Brain microvascular endothelial cell (primary cell): ENCODE results near the gene INPP5F.

Experiments used
- DNase-seq: peaks from one replicate; pipeline ENCODE4 v3.0.0-alpha.2; 2020
- H3K27ac ChIP-seq: fragments of 250-450 bp; sonication (Bioruptor Pico); 2 replicates; pipeline ENCODE4 v1.5.1; 2020; ENCODE audit warnings: mild to moderate bottlenecking, moderate library complexity
- H3K27me3 ChIP-seq: fragments of 250-450 bp; sonication (Bioruptor Pico); replicated peaks from 2 replicates; pipeline ENCODE4 v1.5.1; 2020; ENCODE audit warnings: mild to moderate bottlenecking
- H3K36me3 ChIP-seq: fragments of 250-450 bp; sonication (Bioruptor Pico); replicated peaks from 2 replicates; pipeline ENCODE4 v1.5.1; 2020; ENCODE audit warnings: mild to moderate bottlenecking
- H3K4me3 ChIP-seq: 2 replicates; pipeline ENCODE4 v1.5.1; 2011; ENCODE audit warnings: low read depth, mild to moderate bottlenecking, control low read depth, low read length, moderate library complexity
- in situ Hi-C: cut with HindIII; loops from 2 replicates; pipeline ENCODE4 v1.10.0; 2017; ENCODE audit warnings: low sequenced_read_pairs, low pct_ligation_motif_present
- TF ChIP-seq, protein P1 (sequence below): IDR thresholded peaks from 2 replicates; pipeline ENCODE4 v1.5.1; 2011; ENCODE audit warnings: low read depth, mild to moderate bottlenecking, moderate library complexity, low read length, control low read depth, inconsistent platforms; ENCODE audit errors: missing control alignments

INPP5F gene

DNA sequence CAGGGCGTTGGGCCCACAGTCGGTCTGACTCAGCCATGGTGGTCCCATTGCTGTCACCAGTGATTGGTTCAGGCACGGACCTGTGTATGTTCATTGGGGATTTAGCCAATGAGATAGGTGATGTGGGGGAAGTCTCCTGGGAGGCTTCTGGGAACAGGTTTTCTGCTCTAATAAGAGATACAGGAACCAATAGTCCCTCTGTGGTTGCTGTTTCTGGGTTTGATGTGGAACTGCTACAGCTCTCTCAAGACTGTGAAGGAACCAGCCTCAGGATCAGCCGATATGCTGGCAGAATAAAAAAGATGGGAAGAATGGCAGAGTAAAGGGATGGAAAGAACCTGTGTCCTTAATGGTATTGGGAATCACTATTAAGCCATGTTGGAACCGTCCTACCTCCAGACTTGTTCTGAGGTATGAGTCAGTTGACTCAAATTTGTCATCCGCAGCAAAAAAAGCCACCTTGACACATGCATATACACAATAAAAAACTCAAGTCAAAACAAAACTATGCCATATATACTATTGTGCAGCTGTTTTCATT is 76.2 kb downstream of the INPP5F start:
- no peak for DNase-seq
- TF ChIP-seq, protein P1, sequence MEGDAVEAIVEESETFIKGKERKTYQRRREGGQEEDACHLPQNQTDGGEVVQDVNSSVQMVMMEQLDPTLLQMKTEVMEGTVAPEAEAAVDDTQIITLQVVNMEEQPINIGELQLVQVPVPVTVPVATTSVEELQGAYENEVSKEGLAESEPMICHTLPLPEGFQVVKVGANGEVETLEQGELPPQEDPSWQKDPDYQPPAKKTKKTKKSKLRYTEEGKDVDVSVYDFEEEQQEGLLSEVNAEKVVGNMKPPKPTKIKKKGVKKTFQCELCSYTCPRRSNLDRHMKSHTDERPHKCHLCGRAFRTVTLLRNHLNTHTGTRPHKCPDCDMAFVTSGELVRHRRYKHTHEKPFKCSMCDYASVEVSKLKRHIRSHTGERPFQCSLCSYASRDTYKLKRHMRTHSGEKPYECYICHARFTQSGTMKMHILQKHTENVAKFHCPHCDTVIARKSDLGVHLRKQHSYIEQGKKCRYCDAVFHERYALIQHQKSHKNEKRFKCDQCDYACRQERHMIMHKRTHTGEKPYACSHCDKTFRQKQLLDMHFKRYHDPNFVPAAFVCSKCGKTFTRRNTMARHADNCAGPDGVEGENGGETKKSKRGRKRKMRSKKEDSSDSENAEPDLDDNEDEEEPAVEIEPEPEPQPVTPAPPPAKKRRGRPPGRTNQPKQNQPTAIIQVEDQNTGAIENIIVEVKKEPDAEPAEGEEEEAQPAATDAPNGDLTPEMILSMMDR: no peak
- no peaks in the 10 kb centered on the region for H3K27me3 ChIP-seq
- H3K4me3 ChIP-seq: no peak overlapping the region
- H3K36me3 ChIP-seq: no peaks in the 10 kb centered on the region
- in situ Hi-C loops: no loop called here
- H3K27ac ChIP-seq: no peak overlapping the region

DNA sequence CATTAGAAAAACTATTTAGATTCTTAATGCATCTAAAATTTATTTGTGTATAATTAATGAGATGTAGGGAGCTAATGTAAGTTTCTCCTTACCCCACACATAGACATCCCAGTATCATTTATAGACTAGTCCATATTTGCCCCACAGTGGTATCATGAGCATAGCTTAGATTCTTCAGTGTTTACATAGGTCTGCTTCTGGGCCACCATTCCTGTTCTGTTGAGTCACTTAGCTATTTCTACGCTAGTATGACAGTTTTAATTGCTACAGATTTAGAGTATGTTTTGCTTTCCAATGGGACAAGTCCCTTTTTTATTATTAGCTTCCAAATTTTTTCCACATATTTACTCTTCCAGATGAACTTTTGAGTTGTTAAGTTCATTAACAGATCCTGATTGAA is 77.4 kb downstream of the INPP5F start:
- Histone ChIP-seq H3K4me3 (no peak overlapping the region), H3K36me3 (no peaks in the 10 kb centered on the region), H3K27me3 (no peaks in the 10 kb centered on the region), H3K27ac (peak overlapping the region; percentile 23)
- peak; percentile 61 for DNase-seq
- in situ Hi-C loops: no loop called here
- TF ChIP-seq, protein P1: no peak

DNA sequence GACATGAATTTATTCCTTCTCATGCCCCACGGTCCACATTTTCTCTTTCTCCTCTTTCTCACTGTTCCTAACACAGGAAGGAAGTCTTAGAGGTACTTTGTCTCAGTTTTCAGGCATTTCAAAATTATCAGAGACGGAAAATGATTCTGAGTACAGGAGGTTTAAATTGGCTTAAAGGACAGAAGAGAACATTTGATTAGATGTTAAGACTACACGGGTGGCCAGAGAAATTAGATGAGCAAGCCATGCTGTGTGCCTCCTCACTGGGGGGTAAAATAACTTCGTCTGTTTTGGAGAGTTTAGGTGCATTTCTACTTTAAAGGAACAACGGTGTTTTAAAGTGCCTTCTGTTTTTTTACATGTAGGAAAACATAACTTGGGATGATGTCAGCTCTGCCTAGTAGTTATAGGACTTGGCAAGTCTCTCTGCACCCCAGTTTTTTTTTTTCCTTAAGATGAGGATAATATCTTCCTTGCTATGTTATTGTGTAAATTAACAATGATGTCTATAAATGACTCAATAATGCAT is 79.9 kb downstream of the INPP5F start:
- DNase-seq: no peak
- H3K4me3 ChIP-seq: no peak overlapping the region
- no peaks in the 10 kb centered on the region for H3K36me3 ChIP-seq
- H3K27me3 ChIP-seq: no peaks in the 10 kb centered on the region
- no peak overlapping the region for H3K27ac ChIP-seq
- in situ Hi-C loops: no loop called here
- TF ChIP-seq, protein P1: no peak

DNA sequence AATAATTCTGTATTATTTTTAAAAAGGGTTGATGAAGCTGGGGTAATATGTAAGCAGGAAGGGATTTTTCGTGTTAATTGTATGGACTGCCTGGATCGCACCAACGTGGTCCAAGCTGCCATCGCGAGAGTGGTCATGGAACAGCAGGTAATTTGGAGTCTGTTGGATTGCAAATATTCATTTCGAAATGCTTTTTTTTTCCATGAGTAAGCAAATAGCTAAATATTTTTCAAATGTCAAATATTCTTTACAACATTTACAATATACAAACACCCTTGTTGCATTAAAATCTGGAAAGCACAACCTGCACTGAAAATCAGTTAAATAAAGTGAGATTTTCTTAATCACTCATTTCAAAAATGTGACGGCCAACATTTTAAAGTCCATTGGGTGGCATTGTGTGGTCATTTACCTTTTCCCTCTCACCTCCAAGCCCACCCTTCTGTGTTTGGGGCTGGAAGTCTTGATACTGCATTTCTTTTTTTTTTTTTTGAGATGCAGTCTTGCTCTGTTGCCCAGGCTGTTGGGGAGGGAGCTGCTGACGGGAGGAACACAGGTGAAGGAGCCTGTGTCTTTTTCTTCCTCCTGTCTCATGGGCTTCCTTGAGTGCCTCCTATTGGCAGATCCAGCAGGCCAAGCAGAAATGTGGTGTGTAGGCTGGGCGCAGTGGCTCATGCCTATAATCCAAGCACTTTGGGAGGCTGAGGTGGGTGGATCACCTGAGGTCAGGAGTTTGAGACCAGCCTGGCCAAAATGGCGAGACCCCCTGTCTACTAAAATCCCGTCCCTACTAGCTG is 80.7 kb downstream of the INPP5F start:
- no peaks in the 10 kb centered on the region for H3K27me3 ChIP-seq
- no peak for DNase-seq
- TF ChIP-seq, protein P1: no peak

DNA sequence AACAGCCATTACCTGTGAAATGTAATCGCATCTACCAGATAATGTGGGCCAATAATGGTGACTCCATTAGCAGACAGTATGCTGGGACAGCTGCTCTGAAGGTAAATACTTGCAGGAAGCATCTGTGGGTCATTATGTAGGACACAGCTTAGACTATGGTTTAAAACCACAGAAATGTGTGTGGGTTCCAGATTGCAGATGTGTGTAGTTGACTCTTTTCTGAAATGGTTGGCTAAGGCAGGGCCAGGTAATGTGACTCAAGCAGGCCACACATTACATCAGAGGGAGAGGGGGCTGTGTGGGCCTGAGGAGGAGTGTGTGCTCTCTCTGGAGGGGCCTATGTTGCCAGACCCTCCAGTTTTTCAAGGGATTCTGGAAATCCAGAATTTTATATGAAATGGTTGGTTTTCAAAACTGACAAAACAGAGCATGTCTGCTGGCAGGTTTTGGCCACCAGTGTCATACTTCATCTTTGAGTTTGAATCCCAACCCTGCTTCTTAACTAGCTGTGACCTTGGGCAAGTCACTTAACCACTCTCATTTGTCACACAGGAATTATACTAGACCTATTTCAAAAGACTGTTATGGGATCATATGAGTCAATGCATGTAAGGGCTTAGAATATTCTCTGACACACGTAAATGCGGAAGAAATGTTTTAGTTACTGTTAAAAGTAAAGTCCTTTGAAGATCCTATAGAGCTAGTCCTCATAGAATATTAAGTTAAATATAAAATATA is 82.3 kb downstream of the INPP5F start:
- in situ Hi-C loops: no loop called here
- Histone ChIP-seq H3K27me3 (no peaks in the 10 kb centered on the region), H3K4me3 (no peak overlapping the region), H3K36me3 (no peaks in the 10 kb centered on the region), H3K27ac (no peak overlapping the region)
- TF ChIP-seq, protein P1: no peak
- peak; percentile 68 for DNase-seq

More for the DNA sequence above, 80.7 kb downstream of the INPP5F start:
- Histone ChIP-seq H3K36me3 (no peaks in the 10 kb centered on the region), H3K4me3 (no peak overlapping the region), H3K27ac (no peak overlapping the region)
- in situ Hi-C loops: no loop called here
